NCI-H1694 (cell line): ENCODE data around the gene NDUFAF8.

Experiments used
- DNase-seq: peaks from one replicate; lab custom pipeline; 2025; lab: John Stamatoyannopoulos, UW

NDUFAF8 gene

GRCh38 chr17:81200695-81201580 lies 38.2 kb upstream of the NDUFAF8 start:
- peak; percentile 81 for DNase-seq

GRCh38 chr17:81202318-81202717 lies 36.8 kb upstream of the NDUFAF8 start:
- DNase-seq: no peak

GRCh38 chr17:81203136-81203535 lies 36.0 kb upstream of the NDUFAF8 start:
- DNase-seq: no peak

GRCh38 chr17:81204578-81204977 lies 34.5 kb upstream of the NDUFAF8 start:
- DNase-seq: no peak

- no peak for DNase-seq
Observed at GRCh38 chr17:81206166-81206565, 33.0 kb upstream of the NDUFAF8 start.

GRCh38 chr17:81206657-81207056 lies 32.5 kb upstream of the NDUFAF8 start:
- no peak for DNase-seq

GRCh38 chr17:81207610-81208581 lies 31.2 kb upstream of the NDUFAF8 start:
- DNase-seq: peak; percentile 16

GRCh38 chr17:81208651-81209050 lies 30.5 kb upstream of the NDUFAF8 start:
- DNase-seq: no peak

- DNase-seq: no peak
Observed at GRCh38 chr17:81209141-81209540, 30.0 kb upstream of the NDUFAF8 start.

- no peak for DNase-seq
Observed at GRCh38 chr17:81210466-81210865, 28.7 kb upstream of the NDUFAF8 start.

- no peak for DNase-seq
Observed at GRCh38 chr17:81210868-81211267, 28.2 kb upstream of the NDUFAF8 start.

- no peak for DNase-seq
Observed at GRCh38 chr17:81212365-81212764, 26.8 kb upstream of the NDUFAF8 start.

GRCh38 chr17:81213978-81214377 lies 25.1 kb upstream of the NDUFAF8 start:
- no peak for DNase-seq

GRCh38 chr17:81217491-81217890 lies 21.6 kb upstream of the NDUFAF8 start:
- no peak for DNase-seq

- no peak for DNase-seq
Observed at GRCh38 chr17:81218459-81218858, 20.7 kb upstream of the NDUFAF8 start.

GRCh38 chr17:81218991-81219390 lies 20.1 kb upstream of the NDUFAF8 start:
- no peak for DNase-seq

GRCh38 chr17:81219476-81220180 lies 19.5 kb upstream of the NDUFAF8 start:
- no peak for DNase-seq

GRCh38 chr17:81221371-81221841 lies 17.7 kb upstream of the NDUFAF8 start:
- DNase-seq: no peak

- no peak for DNase-seq
Observed at GRCh38 chr17:81221842-81222619, 17.1 kb upstream of the NDUFAF8 start.

GRCh38 chr17:81222620-81222905 lies 16.6 kb upstream of the NDUFAF8 start:
- no peak for DNase-seq
